Smooth muscle cell (in vitro differentiated cells): ENCODE data around the gene SF3A2. TPM values are rescaled to one million over a fixed set of nuclear protein-coding genes. Genes with fewer than 3 reads are reported as not detected.

Experiments
- DNase-seq: peaks from one replicate; lab custom pipeline; 2025; ENCODE audit not compliant: unreplicated experiment; lab: John Stamatoyannopoulos, UW
- H2AFZ ChIP-seq: fragments of 200-600 bp; sonication (generic); 2 replicates; pipeline ENCODE4 v1.6.0; 2016; ENCODE audit warnings: antibody characterized with exemption, low read depth, mild to moderate bottlenecking
- H3F3A ChIP-seq: fragments of 200-600 bp; sonication (generic); 2 replicates; pipeline ENCODE4 v1.6.0; 2017; ENCODE audit warnings: antibody characterized with exemption, low read depth
- H3K27ac ChIP-seq: fragments of 200-600 bp; sonication (generic); 2 replicates; pipeline ENCODE4 v1.5.1; 2016; ENCODE audit warnings: low read depth, mild to moderate bottlenecking
- H3K27me3 ChIP-seq: fragments of 200-600 bp; sonication (generic); 2 replicates; pipeline ENCODE4 v1.6.1; 2016; ENCODE audit warnings: low read depth, mild to moderate bottlenecking
- H3K36me3 ChIP-seq: fragments of 200-600 bp; sonication (generic); 2 replicates; pipeline ENCODE4 v1.5.1; 2016; ENCODE audit warnings: low read depth
- H3K4me1 ChIP-seq: fragments of 200-600 bp; sonication (generic); 2 replicates; pipeline ENCODE4 v1.5.1; 2016; ENCODE audit warnings: low read depth
- H3K4me2 ChIP-seq: fragments of 200-600 bp; sonication (generic); 2 replicates; pipeline ENCODE4 v1.6.0; 2016; ENCODE audit warnings: mild to moderate bottlenecking
- H3K4me3 ChIP-seq: fragments of 200-600 bp; sonication (generic); 2 replicates; pipeline ENCODE4 v1.5.1; 2016; ENCODE audit warnings: mild to moderate bottlenecking
- H3K79me2 ChIP-seq: fragments of 200-600 bp; sonication (generic); 2 replicates; pipeline ENCODE4 v1.6.0; 2016; ENCODE audit warnings: low read depth, mild to moderate bottlenecking
- H3K9ac ChIP-seq: fragments of 200-600 bp; sonication (generic); 2 replicates; pipeline ENCODE4 v1.6.0; 2016; ENCODE audit warnings: low read depth
- H3K9me3 ChIP-seq: fragments of 200-600 bp; sonication (generic); replicated peaks from 2 replicates; pipeline ENCODE4 v1.5.1; 2016; ENCODE audit warnings: low read depth
- H4K20me1 ChIP-seq: fragments of 200-600 bp; sonication (generic); 2 replicates; pipeline ENCODE4 v1.6.0; 2016; ENCODE audit warnings: low read depth
- WGBS: methylation state at CpG from one replicate; pipeline ENCODE4 v1.1.7; 2016; ENCODE audit warnings: low lambda C conversion rate; 5-methylcytosine and 5-hydroxymethylcytosine counted together
- polyA plus RNA-seq: library from polyadenylated mRNA; unstranded; fragments of >200 nt; fragmentation: Nextera tagmentation; extraction: Ambion mirVana; gene quantifications from 2 replicates; pipeline ENCODE4 v1.2.1, GENCODE V29; 2016
- total RNA-seq: library from RNA; depleted of rRNA; stranded (reverse); fragments of >200 nt; gene quantifications from 2 replicates; pipeline ENCODE4 v1.2.3, GENCODE V29; 2014
- TF ChIP-seq, protein P1 (sequence below): fragments of 200-600 bp; sonication (generic); IDR thresholded peaks from 2 replicates; pipeline ENCODE4 v1.5.1; 2017; ENCODE audit warnings: borderline replicate concordance, mild to moderate bottlenecking, antibody characterized with exemption; ENCODE audit not compliant: insufficient read depth, poor library complexity, severe bottlenecking

Gene SF3A2
- total and polyA plus RNA-seq, 2 experiments from 2014 or later: 28.5 to 63.0 TPM

DNA sequence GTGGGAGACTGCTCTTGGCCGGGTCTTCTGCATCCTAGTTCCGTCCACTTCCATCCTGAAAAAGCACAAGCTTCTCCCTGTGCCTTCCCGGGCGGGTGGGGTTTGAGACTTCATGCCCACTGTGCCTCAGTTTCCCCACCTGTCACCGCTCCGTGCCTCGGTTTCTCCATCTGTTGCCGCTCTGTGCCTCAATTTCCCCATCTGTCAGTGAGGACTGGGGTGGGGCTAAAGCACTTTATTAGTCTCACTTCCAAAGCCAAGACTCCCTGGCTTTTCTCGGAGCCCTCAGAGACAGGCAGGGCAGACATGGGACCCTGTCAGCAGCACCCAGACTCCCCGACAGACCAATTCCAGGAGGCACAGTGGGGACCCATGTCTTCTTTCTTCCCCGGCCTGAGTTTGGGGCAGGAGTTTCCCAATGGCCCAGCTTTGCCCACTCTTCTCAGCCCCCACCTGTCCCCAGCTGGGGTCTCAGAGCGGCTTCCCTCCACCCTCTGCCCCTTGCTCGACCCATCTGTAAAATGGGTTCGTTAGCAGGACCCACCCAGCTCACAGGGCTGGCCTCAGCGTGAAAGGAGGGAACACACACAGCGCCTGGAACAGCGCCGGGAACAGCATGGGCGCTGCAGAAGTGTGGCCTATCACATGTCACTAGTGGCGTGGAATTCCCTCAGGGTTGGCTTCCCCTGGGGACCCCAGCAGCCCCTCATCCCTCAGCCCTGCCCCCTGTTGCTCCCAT, 49.9 kb downstream of the SF3A2 start:
- Histone ChIP-seq H3K4me3 (no peak overlapping the region), H3K4me2 (no peak overlapping the region), H3K9ac (no peak overlapping the region), H3K4me1 (peaks cover 10% of the 10 kb centered on the region), H3K9me3 (no peaks in the 10 kb centered on the region), H4K20me1 (peaks cover 59% of the 10 kb centered on the region), H3K27ac (no peak overlapping the region), H3K27me3 (peaks cover 51% of the 10 kb centered on the region), H3F3A (no peaks in the 10 kb centered on the region), H3K36me3 (no peaks in the 10 kb centered on the region), H2AFZ (no peak overlapping the region), H3K79me2 (no peaks in the 10 kb centered on the region)
- no peak for DNase-seq
- TF ChIP-seq, protein P1, sequence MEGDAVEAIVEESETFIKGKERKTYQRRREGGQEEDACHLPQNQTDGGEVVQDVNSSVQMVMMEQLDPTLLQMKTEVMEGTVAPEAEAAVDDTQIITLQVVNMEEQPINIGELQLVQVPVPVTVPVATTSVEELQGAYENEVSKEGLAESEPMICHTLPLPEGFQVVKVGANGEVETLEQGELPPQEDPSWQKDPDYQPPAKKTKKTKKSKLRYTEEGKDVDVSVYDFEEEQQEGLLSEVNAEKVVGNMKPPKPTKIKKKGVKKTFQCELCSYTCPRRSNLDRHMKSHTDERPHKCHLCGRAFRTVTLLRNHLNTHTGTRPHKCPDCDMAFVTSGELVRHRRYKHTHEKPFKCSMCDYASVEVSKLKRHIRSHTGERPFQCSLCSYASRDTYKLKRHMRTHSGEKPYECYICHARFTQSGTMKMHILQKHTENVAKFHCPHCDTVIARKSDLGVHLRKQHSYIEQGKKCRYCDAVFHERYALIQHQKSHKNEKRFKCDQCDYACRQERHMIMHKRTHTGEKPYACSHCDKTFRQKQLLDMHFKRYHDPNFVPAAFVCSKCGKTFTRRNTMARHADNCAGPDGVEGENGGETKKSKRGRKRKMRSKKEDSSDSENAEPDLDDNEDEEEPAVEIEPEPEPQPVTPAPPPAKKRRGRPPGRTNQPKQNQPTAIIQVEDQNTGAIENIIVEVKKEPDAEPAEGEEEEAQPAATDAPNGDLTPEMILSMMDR: no peak
- 91% methylated on average over 20 of the region's 20 CpGs for WGBS

DNA sequence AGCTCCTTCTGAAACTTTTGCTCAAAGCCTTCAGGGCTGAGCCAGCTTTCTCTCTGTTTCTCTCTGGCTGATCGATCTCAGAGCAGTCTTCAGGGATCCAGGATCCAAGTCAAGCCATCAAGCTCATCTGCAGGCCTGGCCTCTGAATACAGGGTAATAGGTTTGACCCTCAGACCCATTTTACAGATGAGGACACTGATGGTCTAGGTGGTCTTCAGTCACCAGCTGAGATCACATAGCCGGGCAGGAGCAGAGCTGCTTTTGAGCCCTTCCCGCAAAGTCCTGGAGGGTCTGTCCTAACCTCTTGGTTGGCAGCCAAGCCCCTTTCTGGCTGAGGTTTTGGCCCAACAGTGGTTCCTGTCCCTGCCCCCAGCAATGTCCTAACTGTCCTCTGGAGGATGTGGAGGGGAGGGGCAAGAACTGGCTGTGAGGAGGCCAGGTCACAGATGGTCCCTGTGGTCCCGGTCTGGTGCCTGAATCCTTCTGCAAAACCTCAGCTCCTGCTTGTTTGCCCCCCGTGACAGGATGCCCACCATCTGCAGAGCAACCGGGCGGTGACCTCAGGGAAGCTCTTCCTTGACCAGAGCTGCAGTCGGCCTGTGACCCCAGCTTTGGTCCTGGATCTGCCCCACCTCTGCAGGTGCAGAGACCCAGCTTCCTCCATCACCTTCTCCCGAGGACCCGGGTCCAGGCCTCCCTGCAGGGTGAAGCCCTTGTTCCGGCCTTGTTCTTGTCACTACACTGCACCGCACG, 51.1 kb downstream of the SF3A2 start:
- Histone ChIP-seq H3K4me2 (no peak overlapping the region), H3K27ac (no peak overlapping the region), H3K9me3 (no peaks in the 10 kb centered on the region), H3K79me2 (no peaks in the 10 kb centered on the region), H4K20me1 (peaks cover 58% of the 10 kb centered on the region), H3K36me3 (no peaks in the 10 kb centered on the region), H3K27me3 (peaks cover 63% of the 10 kb centered on the region), H3F3A (no peaks in the 10 kb centered on the region), H2AFZ (no peak overlapping the region), H3K9ac (no peak overlapping the region), H3K4me1 (peaks cover 10% of the 10 kb centered on the region), H3K4me3 (no peak overlapping the region)
- no peak for DNase-seq
- TF ChIP-seq, protein P1: no peak
- 94% methylated on average over 13 of the region's 13 CpGs for whole genome bisulfite sequencing

DNA sequence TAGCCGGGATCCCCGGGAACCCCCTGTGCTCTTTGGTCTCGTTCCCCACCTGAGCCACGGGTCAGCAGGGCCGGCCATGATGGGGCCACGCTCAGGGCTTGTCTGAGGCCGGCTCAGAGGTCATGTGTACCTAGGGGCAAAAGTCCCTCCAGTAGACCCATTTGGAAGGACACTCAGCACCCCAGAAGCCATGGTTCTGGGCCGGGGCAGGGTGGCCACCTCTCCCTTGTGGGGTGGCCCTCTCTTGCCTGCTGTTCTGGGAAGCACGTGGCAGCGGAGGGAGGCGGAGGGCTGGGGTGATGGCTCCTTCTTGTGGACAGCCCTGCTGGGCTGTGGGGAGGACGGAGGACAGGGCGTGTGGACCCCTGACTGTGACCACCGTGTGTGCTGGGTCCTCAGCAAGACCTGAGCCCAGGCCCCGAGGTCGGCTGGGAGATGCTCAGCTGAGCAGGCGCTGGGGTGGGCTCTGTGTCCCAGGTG, 51.8 kb downstream of the SF3A2 start:
- Histone ChIP-seq H3K27ac (no peak overlapping the region), H3K79me2 (no peaks in the 10 kb centered on the region), H3K9ac (no peak overlapping the region), H3K36me3 (no peaks in the 10 kb centered on the region), H3K4me1 (peaks cover 10% of the 10 kb centered on the region), H3K9me3 (no peaks in the 10 kb centered on the region), H3K4me3 (no peak overlapping the region), H3K27me3 (peaks cover 69% of the 10 kb centered on the region), H3F3A (no peaks in the 10 kb centered on the region), H4K20me1 (peaks cover 58% of the 10 kb centered on the region), H2AFZ (no peak overlapping the region), H3K4me2 (no peak overlapping the region)
- DNase-seq: no peak
- WGBS: 94% methylated on average over 17 of the region's 17 CpGs
- TF ChIP-seq, protein P1: no peak
